Peyer's patch (tissue), 4 donors: ENCODE data around the gene RPUSD2. TPM values are rescaled to one million over a fixed set of nuclear protein-coding genes. Genes with fewer than 3 reads are reported as not detected.

Experiments
- DNase-seq, 3 donors: peaks; one replicate each; pipeline ENCODE4 v3.0.0-alpha.2; 2017 to 2019
- H3K27ac ChIP-seq, 4 donors: fragments of 200-600 bp; sonication (generic); one replicate each; pipeline ENCODE4 v1.5.1; 2016 to 2019
- H3K27me3 ChIP-seq, 2 donors: fragments of 200-600 bp; sonication (generic); one replicate each; pipeline ENCODE4 v1.5.1; 2019
- H3K36me3 ChIP-seq, 3 donors: fragments of 200-600 bp; sonication (generic); one replicate each; pipeline ENCODE4 v1.5.1; 2016 to 2019
- H3K4me1 ChIP-seq, 4 donors: fragments of 200-600 bp; sonication (generic); one replicate each; pipeline ENCODE4 v1.5.1; 2016 to 2019
- H3K4me3 ChIP-seq, 4 donors: fragments of 200-600 bp; sonication (generic); 1 replicate in 3 of 4; 2 replicates in 1 of 4; pipeline ENCODE4 v1.5.1; 2016 to 2019; ENCODE audit warnings: mild to moderate bottlenecking in 1 of 4
- H3K9me3 ChIP-seq, 4 donors: fragments of 200-600 bp; sonication (generic); one replicate each; pipeline ENCODE4 v1.5.1; 2016 to 2019; ENCODE audit warnings: mild to moderate bottlenecking in 1 of 4
- POLR2A ChIP-seq, 2 donors: fragments of 450-650 bp; IDR thresholded peaks; one replicate each; pipeline ENCODE4 v1.5.1; 2017; ENCODE audit warnings: antibody characterized with exemption in 2 of 2, mild to moderate bottlenecking in 2 of 2, moderate library complexity in 2 of 2
- total RNA-seq, 4 donors: library from RNA; depleted of rRNA; stranded (reverse); fragments of >200 nt; gene quantifications; one replicate each; pipeline ENCODE4 v1.1.0, GENCODE V29; 2016
- TF ChIP-seq, protein P1 (sequence below), 6 experiments: fragments of 450-650 bp in 4 of 6; fragments of 200-600 bp in 2 of 6; sonication (generic) in 1 of 6; IDR thresholded peaks; one replicate each; pipeline ENCODE4 v1.5.1; 2017 to 2019; ENCODE audit warnings: antibody characterized with exemption in 6 of 6, mild to moderate bottlenecking in 3 of 6, moderate library complexity in 1 of 6

RPUSD2 gene
- total RNA-seq, 4 donors from 2014 or later, result 4.7 to 21.5 (median 6.8) TPM

DNA sequence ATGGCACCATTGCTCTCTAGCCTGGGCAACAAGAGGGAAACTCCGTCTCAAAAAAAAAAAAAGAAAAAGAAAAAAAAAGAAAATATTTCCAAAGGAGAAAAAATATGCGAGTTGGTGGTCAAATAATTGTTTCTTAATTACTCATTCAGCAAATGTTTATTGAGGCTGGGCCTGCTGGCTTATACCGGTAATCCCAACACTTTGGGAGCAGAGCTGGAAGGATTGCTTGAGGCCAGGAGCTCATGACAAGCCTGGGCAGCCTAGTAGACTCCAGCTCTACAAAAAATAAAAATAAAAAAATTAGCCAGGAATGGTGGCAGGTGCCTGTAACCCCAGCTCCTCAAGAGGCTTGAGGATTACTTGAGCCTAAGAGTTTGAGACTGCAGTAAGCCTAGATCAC lies 29.0 kb downstream of the RPUSD2 start:
- H3K27me3 ChIP-seq, result no peaks in the 10 kb centered on the region
- no peak overlapping the region for H3K27ac ChIP-seq
- no peaks in the 10 kb centered on the region for H3K36me3 ChIP-seq
- no peak for DNase-seq
- H3K9me3 ChIP-seq, result no peaks in the 10 kb centered on the region
- no peak overlapping the region for H3K4me3 ChIP-seq
- peaks cover 0 to 9% (median 3%) of the 10 kb centered on the region in 4 donors for H3K4me1 ChIP-seq
- TF ChIP-seq, protein P1, sequence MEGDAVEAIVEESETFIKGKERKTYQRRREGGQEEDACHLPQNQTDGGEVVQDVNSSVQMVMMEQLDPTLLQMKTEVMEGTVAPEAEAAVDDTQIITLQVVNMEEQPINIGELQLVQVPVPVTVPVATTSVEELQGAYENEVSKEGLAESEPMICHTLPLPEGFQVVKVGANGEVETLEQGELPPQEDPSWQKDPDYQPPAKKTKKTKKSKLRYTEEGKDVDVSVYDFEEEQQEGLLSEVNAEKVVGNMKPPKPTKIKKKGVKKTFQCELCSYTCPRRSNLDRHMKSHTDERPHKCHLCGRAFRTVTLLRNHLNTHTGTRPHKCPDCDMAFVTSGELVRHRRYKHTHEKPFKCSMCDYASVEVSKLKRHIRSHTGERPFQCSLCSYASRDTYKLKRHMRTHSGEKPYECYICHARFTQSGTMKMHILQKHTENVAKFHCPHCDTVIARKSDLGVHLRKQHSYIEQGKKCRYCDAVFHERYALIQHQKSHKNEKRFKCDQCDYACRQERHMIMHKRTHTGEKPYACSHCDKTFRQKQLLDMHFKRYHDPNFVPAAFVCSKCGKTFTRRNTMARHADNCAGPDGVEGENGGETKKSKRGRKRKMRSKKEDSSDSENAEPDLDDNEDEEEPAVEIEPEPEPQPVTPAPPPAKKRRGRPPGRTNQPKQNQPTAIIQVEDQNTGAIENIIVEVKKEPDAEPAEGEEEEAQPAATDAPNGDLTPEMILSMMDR (IDR thresholded peaks at IDR 0.05), result no peak
- no peak for TF ChIP-seq POLR2A (IDR thresholded peaks at IDR 0.05)

DNA sequence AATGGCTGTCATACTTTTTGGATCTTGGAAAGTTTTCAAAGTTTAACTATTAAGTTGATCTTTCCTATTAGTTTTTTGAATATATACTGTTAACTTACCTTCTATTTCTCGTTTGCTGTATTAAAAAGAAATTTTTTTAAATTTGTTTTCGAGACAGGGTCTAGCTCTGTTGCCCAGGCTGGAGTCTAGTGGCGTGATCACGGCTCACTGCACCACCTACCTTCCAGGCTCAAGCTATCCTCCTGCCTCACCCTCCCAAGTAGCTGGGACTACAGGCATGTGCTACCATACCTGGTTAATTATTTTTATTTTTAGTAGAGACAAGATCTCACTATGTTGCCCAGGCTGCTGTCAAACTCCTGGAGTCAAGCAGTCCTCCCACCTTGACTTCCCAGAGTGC lies 29.6 kb downstream of the RPUSD2 start:
- no peaks in the 10 kb centered on the region for H3K27me3 ChIP-seq

DNA sequence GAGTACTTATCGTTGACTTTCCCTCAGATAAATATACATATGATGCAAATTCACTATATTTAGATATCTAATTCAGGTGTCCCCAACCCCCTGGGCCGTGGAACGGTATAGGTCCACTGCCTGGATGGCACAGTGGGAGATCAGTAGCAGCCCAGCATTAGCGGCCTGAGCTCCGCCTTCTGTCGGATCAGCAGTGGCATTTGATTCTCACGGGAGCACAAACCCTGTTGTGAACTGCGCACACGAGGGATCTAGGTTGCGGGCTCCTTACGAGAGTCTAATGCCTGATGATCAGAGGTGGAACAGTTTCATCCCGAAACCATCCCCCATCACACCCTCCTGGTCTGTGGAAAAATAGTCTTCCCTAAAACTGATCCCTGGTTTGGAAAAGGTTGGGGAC lies 31.9 kb downstream of the RPUSD2 start:
- H3K4me3 ChIP-seq, result no peak overlapping the region
- H3K27ac ChIP-seq, result no peak overlapping the region
- H3K4me1 ChIP-seq, result peaks cover 0 to under 1% (median 0%) of the 10 kb centered on the region in 4 donors
- no peak for DNase-seq
- no peaks in the 10 kb centered on the region for H3K36me3 ChIP-seq
- no peaks in the 10 kb centered on the region for H3K9me3 ChIP-seq
- no peak for TF ChIP-seq POLR2A (IDR thresholded peaks at IDR 0.05)
- TF ChIP-seq, protein P1 (IDR thresholded peaks at IDR 0.05), result no peak
- H3K27me3 ChIP-seq, result no peaks in the 10 kb centered on the region

More for the DNA sequence above, 29.6 kb downstream of the RPUSD2 start:
- no peaks in the 10 kb centered on the region for H3K9me3 ChIP-seq
- DNase-seq, result no peak
- H3K27ac ChIP-seq, result no peak overlapping the region
- no peak overlapping the region for H3K4me3 ChIP-seq
- no peaks in the 10 kb centered on the region for H3K36me3 ChIP-seq
- TF ChIP-seq, protein P1 (IDR thresholded peaks at IDR 0.05), result no peak
- TF ChIP-seq POLR2A (IDR thresholded peaks at IDR 0.05), result no peak
- H3K4me1 ChIP-seq, result peaks cover 0 to 9% (median 3%) of the 10 kb centered on the region in 4 donors

DNA sequence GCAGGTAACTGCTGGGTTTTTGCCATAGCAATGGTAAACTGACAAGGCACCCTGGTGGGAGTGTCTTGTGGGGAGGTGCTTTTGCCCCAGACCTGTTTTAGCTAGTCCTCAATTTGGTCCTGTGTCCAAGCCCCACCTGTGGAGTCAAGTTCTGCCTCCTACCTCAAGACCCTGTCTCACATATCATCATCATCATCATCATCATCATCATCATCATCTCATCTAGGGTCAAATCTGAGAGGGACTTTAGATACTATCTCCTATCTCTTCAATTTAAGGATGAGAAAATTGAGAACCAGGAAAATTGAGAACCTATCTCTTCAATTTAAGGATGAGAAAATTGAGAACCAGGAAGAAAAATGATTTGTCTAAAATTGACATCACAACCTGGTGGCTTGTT lies 34.8 kb downstream of the RPUSD2 start:
- Histone ChIP-seq H3K4me1 (no peaks in the 10 kb centered on the region), H3K27ac (no peak overlapping the region), H3K9me3 (no peaks in the 10 kb centered on the region), H3K27me3 (no peaks in the 10 kb centered on the region), H3K36me3 (no peaks in the 10 kb centered on the region), H3K4me3 (no peak overlapping the region)
- DNase-seq, result no peak
- TF ChIP-seq, protein P1 (IDR thresholded peaks at IDR 0.05), result no peak
- no peak for TF ChIP-seq POLR2A (IDR thresholded peaks at IDR 0.05)

DNA sequence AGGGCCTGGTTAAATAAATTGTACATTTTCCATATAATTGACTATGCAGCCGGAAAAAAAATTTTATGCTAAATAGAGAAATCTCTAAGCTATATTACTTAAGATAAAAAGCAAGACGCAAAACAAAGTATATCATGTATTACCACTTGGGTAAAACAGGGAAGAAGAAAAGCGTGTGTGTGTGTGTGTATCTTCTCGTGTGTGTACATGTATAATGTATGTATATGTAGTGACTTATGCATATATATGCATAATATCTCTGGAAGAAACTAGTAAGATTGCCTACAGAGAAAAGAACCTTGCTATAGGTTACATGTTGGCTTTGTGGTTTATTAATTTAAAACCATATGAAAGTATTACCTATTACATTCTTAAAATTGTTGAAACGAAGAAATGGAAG lies 44.0 kb downstream of the RPUSD2 start:
- Histone ChIP-seq H3K36me3 (no peaks in the 10 kb centered on the region), H3K27ac (no peak overlapping the region), H3K9me3 (no peaks in the 10 kb centered on the region), H3K4me3 (no peak overlapping the region), H3K27me3 (no peaks in the 10 kb centered on the region), H3K4me1 (no peaks in the 10 kb centered on the region)
- no peak for TF ChIP-seq POLR2A (IDR thresholded peaks at IDR 0.05)
- TF ChIP-seq, protein P1 (IDR thresholded peaks at IDR 0.05), result no peak
- no peak for DNase-seq

GRCh38 chr15:40618023-40618422 lies 48.9 kb downstream of the RPUSD2 start:
- no peak overlapping the region for H3K27ac ChIP-seq

More at GRCh38 chr15:40618023-40618422, 48.9 kb downstream of the RPUSD2 start:
- Histone ChIP-seq H3K4me1 (no peaks in the 10 kb centered on the region), H3K27me3 (no peaks in the 10 kb centered on the region), H3K36me3 (no peaks in the 10 kb centered on the region), H3K9me3 (no peaks in the 10 kb centered on the region), H3K4me3 (no peak overlapping the region)
- TF ChIP-seq, protein P1 (IDR thresholded peaks at IDR 0.05), result no peak
- no peak for TF ChIP-seq POLR2A (IDR thresholded peaks at IDR 0.05)
- no peak for DNase-seq
